GM23338 (cell line): ENCODE data around the gene ATP5MC2. TPM values are rescaled to one million over a fixed set of nuclear protein-coding genes. Genes with fewer than 3 reads are reported as not detected.

Experiments
- ATAC-seq: fragments of 200-7000 bp; cut with Tn5 transposase; 3 replicates; pipeline ENCODE4 v1.9.1; 2020
- DNase-seq: peaks from one replicate; pipeline ENCODE4 v3.0.0-alpha.2; 2015; ENCODE audit warnings: low spot score
- H2AFZ ChIP-seq: fragments of 200-600 bp; sonication (generic); 2 replicates; pipeline ENCODE4 v1.8.0; 2016; ENCODE audit warnings: antibody characterized with exemption, mild to moderate bottlenecking, moderate library complexity
- H3F3A ChIP-seq: fragments of 200-600 bp; sonication (generic); replicated peaks from 2 replicates; pipeline ENCODE4 v1.8.0; 2017; ENCODE audit warnings: antibody characterized with exemption, mixed run types, low read depth
- H3K27ac ChIP-seq: fragments of 200-600 bp; sonication (generic); 2 replicates; pipeline ENCODE4 v1.6.1; 2016; ENCODE audit warnings: low read depth
- H3K27me3 ChIP-seq: fragments of 200-600 bp; sonication (generic); 2 replicates; pipeline ENCODE4 v1.8.0; 2016; ENCODE audit warnings: mild to moderate bottlenecking, mixed run types, moderate library complexity; ENCODE audit not compliant: insufficient read depth
- H3K36me3 ChIP-seq: fragments of 200-600 bp; sonication (generic); 2 replicates; pipeline ENCODE4 v1.8.0; 2016; ENCODE audit warnings: mild to moderate bottlenecking; ENCODE audit not compliant: insufficient read depth
- H3K4me1 ChIP-seq: fragments of 200-600 bp; sonication (generic); 2 replicates; pipeline ENCODE4 v1.8.0; 2016; ENCODE audit warnings: mild to moderate bottlenecking, moderate library complexity; ENCODE audit not compliant: insufficient read depth
- H3K4me2 ChIP-seq: fragments of 200-600 bp; sonication (generic); 2 replicates; pipeline ENCODE4 v1.7.1; 2017; ENCODE audit warnings: mixed run types
- H3K4me3 ChIP-seq: fragments of 200-600 bp; sonication (generic); 2 replicates; pipeline ENCODE4 v1.6.1; 2016; ENCODE audit warnings: mixed run types
- H3K79me2 ChIP-seq: fragments of 200-600 bp; sonication (generic); replicated peaks from 2 replicates; pipeline ENCODE4 v1.8.0; 2017; ENCODE audit warnings: mild to moderate bottlenecking; ENCODE audit not compliant: insufficient read depth
- H3K9me2 ChIP-seq: fragments of 200-600 bp; sonication (generic); 2 replicates; pipeline ENCODE4 v1.8.0; 2017; ENCODE audit not compliant: insufficient read depth
- H4K20me1 ChIP-seq: fragments of 200-600 bp; sonication (generic); replicated peaks from 2 replicates; pipeline ENCODE4 v1.8.0; 2017; ENCODE audit warnings: mild to moderate bottlenecking; ENCODE audit not compliant: insufficient read depth
- H3K27ac Mint-ChIP-seq: 2 replicates; pipeline ENCODE4 v1.8.0; 2020; ENCODE audit warnings: inconsistent platforms, mild to moderate bottlenecking, moderate library complexity, mixed read lengths
- H3K27me3 Mint-ChIP-seq: 3 replicates; pipeline ENCODE4 v1.8.0; 2022; ENCODE audit warnings: low read depth, mild to moderate bottlenecking, moderate library complexity, mixed read lengths, inconsistent platforms; ENCODE audit not compliant: insufficient read depth, poor library complexity
- H3K36me3 Mint-ChIP-seq: 3 replicates; pipeline ENCODE4 v1.8.0; 2021; ENCODE audit warnings: low read depth, mild to moderate bottlenecking, inconsistent platforms, moderate library complexity, mixed read lengths
- H3K4me1 Mint-ChIP-seq: 3 replicates; pipeline ENCODE4 v1.8.0; 2020; ENCODE audit warnings: mild to moderate bottlenecking, inconsistent platforms, mixed read lengths
- H3K4me3 Mint-ChIP-seq: 3 replicates; pipeline ENCODE4 v1.8.0; 2021; ENCODE audit warnings: moderate library complexity, mild to moderate bottlenecking, inconsistent platforms, mixed read lengths
- H3K9me3 Mint-ChIP-seq: 3 replicates; pipeline ENCODE4 v1.8.0; 2020; ENCODE audit warnings: moderate library complexity, mild to moderate bottlenecking, inconsistent platforms, mixed read lengths
- CREB1 ChIP-seq: fragments of 250-450 bp; sonication (Bioruptor Pico); IDR thresholded peaks from 2 replicates; pipeline ENCODE4 v1.5.0; 2020; ENCODE audit warnings: low read depth, mild to moderate bottlenecking, moderate library complexity
- EZH2 ChIP-seq: fragments of 200-600 bp; sonication (generic); IDR thresholded peaks from one replicate; pipeline ENCODE4 v1.8.0; 2017; ENCODE audit warnings: antibody characterized with exemption, mild to moderate bottlenecking, low read depth; ENCODE audit not compliant: unreplicated experiment
- EZH2phosphoT487 ChIP-seq: fragments of 200-600 bp; sonication (generic); IDR thresholded peaks from one replicate; pipeline ENCODE4 v1.8.1; 2018; ENCODE audit warnings: antibody characterized with exemption; ENCODE audit not compliant: unreplicated experiment
- JUNB ChIP-seq: IDR thresholded peaks from one replicate; pipeline ENCODE4 v1.6.1; 2016; ENCODE audit warnings: antibody characterized with exemption; ENCODE audit not compliant: unreplicated experiment
- NANOG ChIP-seq: IDR thresholded peaks from 2 replicates; pipeline ENCODE4 v1.6.1; 2016; ENCODE audit warnings: antibody characterized with exemption, borderline replicate concordance
- POLR2AphosphoS5 ChIP-seq: IDR thresholded peaks from 2 replicates; pipeline ENCODE4 v1.6.1; 2016; ENCODE audit warnings: antibody characterized with exemption, low read depth
- STAT1 ChIP-seq: IDR thresholded peaks from one replicate; pipeline ENCODE4 v1.6.1; 2016; ENCODE audit warnings: antibody characterized with exemption; ENCODE audit not compliant: unreplicated experiment
- ZNF114 ChIP-seq: fragments of 250-450 bp; sonication (Bioruptor Pico); IDR thresholded peaks from 2 replicates; pipeline ENCODE4 v1.5.0; 2020; ENCODE audit warnings: mild to moderate bottlenecking, moderate library complexity
- ZNF331 ChIP-seq: fragments of 250-450 bp; sonication (Bioruptor Pico); IDR thresholded peaks from 2 replicates; pipeline ENCODE4 v1.5.0; 2020; ENCODE audit warnings: low read depth, mild to moderate bottlenecking, moderate library complexity
- polyA plus RNA-seq: library from polyadenylated mRNA; unstranded; fragments of >200 nt; fragmentation: Nextera tagmentation; extraction: Ambion mirVana; gene quantifications from 2 replicates; pipeline ENCODE4 v1.2.1, GENCODE V29; 2016
- total RNA-seq: library from RNA; depleted of rRNA; stranded (reverse); fragments of >200 nt; shearing (Covaris generic); gene quantifications from 2 replicates; pipeline ENCODE4 v1.2.3, GENCODE V29; 2014
- TF ChIP-seq, protein P1 (sequence below): fragments of 250-450 bp; sonication (Bioruptor Pico); IDR thresholded peaks from 2 replicates; pipeline ENCODE4 v1.5.0; 2020; ENCODE audit warnings: mild to moderate bottlenecking, moderate library complexity
- TF ChIP-seq, protein P2 (sequence below): IDR thresholded peaks from 2 replicates; pipeline ENCODE4 v1.6.1; 2016; ENCODE audit warnings: antibody characterized with exemption
- TF ChIP-seq, protein P3 (sequence below): IDR thresholded peaks from one replicate; pipeline ENCODE4 v1.6.1; 2018; ENCODE audit warnings: antibody characterized with exemption; ENCODE audit not compliant: unreplicated experiment
- TF ChIP-seq, protein P4 (sequence below), 2 experiments: fragments of 200-600 bp in 1 of 2; sonication (generic) in 1 of 2; conservative IDR thresholded peaks; 2 replicates each; pipeline versions ENCODE4 v1.5.1 to v1.6.1; 2016 to 2017; ENCODE audit warnings: antibody characterized with exemption in 2 of 2, low read depth in 2 of 2, mild to moderate bottlenecking in 2 of 2, moderate library complexity in 1 of 2

The ATP5MC2 gene
- total and polyA plus RNA-seq, 2 experiments from 2014 or later, result 362 to 821 TPM

DNA sequence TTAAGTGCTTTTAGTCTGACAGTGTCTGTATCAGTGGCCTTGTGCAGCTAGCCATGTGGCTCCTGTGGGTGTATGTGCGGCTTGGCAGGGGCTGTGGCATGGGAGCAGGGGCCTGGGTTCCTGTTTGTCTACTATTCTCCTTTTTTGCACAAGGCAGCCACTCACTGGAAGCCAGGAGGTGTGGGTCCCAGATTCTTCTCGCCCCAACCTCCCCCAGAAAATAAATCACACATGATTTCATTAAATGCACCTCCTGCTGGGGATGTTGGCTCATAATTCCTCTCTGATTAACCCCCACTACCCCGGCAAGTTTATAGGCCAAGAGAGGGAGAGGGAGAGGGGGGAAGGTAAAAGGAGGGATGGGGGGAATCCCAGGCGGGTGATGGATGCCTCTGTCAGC is 33.8 kb upstream of the ATP5MC2 start:
- no peak for ATAC-seq
- no peaks in the 10 kb centered on the region for H3K36me3 Mint-ChIP-seq
- no peak overlapping the region for H3K4me2 ChIP-seq

More for the DNA sequence above, 33.8 kb upstream of the ATP5MC2 start:
- Histone ChIP-seq H3F3A (no peaks in the 10 kb centered on the region), H3K27ac (no peak overlapping the region), H3K4me3 (no peak overlapping the region), H3K27me3 (peaks cover 9% of the 10 kb centered on the region; the same call in 1 of the 2 replicates), H3K4me1 (no peaks in the 10 kb centered on the region), H2AFZ (no peak overlapping the region), H3K79me2 (no peaks in the 10 kb centered on the region), H4K20me1 (no peaks in the 10 kb centered on the region), H3K9me2 (no peaks in the 10 kb centered on the region), H3K36me3 (no peaks in the 10 kb centered on the region)
- Mint-ChIP-seq H3K4me3 (no peak overlapping the region), H3K27me3 (peaks cover 10% of the 10 kb centered on the region), H3K4me1 (peaks cover 3% of the 10 kb centered on the region; the same call in 2 of the 3 replicates), H3K27ac (no peak overlapping the region), H3K9me3 (no peaks in the 10 kb centered on the region)
- no peak for DNase-seq
- no peak for TF ChIP-seq POLR2AphosphoS5
- TF ChIP-seq, protein P1, sequence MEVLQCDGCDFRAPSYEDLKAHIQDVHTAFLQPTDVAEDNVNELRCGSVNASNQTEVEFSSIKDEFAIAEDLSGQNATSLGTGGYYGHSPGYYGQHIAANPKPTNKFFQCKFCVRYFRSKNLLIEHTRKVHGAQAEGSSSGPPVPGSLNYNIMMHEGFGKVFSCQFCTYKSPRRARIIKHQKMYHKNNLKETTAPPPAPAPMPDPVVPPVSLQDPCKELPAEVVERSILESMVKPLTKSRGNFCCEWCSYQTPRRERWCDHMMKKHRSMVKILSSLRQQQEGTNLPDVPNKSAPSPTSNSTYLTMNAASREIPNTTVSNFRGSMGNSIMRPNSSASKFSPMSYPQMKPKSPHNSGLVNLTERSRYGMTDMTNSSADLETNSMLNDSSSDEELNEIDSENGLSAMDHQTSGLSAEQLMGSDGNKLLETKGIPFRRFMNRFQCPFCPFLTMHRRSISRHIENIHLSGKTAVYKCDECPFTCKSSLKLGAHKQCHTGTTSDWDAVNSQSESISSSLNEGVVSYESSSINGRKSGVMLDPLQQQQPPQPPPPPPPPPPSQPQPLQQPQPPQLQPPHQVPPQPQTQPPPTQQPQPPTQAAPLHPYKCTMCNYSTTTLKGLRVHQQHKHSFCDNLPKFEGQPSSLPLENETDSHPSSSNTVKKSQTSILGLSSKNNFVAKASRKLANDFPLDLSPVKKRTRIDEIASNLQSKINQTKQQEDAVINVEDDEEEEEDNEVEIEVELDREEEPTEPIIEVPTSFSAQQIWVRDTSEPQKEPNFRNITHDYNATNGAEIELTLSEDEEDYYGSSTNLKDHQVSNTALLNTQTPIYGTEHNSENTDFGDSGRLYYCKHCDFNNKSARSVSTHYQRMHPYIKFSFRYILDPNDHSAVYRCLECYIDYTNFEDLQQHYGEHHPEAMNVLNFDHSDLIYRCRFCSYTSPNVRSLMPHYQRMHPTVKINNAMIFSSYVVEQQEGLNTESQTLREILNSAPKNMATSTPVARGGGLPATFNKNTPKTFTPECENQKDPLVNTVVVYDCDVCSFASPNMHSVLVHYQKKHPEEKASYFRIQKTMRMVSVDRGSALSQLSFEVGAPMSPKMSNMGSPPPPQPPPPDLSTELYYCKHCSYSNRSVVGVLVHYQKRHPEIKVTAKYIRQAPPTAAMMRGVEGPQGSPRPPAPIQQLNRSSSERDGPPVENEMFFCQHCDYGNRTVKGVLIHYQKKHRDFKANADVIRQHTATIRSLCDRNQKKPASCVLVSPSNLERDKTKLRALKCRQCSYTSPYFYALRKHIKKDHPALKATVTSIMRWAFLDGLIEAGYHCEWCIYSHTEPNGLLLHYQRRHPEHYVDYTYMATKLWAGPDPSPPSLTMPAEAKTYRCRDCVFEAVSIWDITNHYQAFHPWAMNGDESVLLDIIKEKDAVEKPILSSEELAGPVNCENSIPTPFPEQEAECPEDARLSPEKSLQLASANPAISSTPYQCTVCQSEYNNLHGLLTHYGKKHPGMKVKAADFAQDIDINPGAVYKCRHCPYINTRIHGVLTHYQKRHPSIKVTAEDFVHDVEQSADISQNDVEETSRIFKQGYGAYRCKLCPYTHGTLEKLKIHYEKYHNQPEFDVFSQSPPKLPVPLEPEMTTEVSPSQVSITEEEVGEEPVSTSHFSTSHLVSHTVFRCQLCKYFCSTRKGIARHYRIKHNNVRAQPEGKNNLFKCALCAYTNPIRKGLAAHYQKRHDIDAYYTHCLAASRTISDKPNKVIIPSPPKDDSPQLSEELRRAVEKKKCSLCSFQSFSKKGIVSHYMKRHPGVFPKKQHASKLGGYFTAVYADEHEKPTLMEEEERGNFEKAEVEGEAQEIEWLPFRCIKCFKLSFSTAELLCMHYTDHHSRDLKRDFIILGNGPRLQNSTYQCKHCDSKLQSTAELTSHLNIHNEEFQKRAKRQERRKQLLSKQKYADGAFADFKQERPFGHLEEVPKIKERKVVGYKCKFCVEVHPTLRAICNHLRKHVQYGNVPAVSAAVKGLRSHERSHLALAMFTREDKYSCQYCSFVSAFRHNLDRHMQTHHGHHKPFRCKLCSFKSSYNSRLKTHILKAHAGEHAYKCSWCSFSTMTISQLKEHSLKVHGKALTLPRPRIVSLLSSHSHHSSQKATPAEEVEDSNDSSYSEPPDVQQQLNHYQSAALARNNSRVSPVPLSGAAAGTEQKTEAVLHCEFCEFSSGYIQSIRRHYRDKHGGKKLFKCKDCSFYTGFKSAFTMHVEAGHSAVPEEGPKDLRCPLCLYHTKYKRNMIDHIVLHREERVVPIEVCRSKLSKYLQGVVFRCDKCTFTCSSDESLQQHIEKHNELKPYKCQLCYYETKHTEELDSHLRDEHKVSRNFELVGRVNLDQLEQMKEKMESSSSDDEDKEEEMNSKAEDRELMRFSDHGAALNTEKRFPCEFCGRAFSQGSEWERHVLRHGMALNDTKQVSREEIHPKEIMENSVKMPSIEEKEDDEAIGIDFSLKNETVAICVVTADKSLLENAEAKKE, result no peak
- TF ChIP-seq CREB1, result no peak
- no peak for TF ChIP-seq STAT1
- TF ChIP-seq ZNF331 (CRISPR knock-in tag), result no peak
- no peak for TF ChIP-seq JUNB
- TF ChIP-seq, protein P2, sequence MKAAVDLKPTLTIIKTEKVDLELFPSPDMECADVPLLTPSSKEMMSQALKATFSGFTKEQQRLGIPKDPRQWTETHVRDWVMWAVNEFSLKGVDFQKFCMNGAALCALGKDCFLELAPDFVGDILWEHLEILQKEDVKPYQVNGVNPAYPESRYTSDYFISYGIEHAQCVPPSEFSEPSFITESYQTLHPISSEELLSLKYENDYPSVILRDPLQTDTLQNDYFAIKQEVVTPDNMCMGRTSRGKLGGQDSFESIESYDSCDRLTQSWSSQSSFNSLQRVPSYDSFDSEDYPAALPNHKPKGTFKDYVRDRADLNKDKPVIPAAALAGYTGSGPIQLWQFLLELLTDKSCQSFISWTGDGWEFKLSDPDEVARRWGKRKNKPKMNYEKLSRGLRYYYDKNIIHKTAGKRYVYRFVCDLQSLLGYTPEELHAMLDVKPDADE, result no peak
- TF ChIP-seq ZNF114 (CRISPR knock-in tag), result no peak
- TF ChIP-seq, protein P3, sequence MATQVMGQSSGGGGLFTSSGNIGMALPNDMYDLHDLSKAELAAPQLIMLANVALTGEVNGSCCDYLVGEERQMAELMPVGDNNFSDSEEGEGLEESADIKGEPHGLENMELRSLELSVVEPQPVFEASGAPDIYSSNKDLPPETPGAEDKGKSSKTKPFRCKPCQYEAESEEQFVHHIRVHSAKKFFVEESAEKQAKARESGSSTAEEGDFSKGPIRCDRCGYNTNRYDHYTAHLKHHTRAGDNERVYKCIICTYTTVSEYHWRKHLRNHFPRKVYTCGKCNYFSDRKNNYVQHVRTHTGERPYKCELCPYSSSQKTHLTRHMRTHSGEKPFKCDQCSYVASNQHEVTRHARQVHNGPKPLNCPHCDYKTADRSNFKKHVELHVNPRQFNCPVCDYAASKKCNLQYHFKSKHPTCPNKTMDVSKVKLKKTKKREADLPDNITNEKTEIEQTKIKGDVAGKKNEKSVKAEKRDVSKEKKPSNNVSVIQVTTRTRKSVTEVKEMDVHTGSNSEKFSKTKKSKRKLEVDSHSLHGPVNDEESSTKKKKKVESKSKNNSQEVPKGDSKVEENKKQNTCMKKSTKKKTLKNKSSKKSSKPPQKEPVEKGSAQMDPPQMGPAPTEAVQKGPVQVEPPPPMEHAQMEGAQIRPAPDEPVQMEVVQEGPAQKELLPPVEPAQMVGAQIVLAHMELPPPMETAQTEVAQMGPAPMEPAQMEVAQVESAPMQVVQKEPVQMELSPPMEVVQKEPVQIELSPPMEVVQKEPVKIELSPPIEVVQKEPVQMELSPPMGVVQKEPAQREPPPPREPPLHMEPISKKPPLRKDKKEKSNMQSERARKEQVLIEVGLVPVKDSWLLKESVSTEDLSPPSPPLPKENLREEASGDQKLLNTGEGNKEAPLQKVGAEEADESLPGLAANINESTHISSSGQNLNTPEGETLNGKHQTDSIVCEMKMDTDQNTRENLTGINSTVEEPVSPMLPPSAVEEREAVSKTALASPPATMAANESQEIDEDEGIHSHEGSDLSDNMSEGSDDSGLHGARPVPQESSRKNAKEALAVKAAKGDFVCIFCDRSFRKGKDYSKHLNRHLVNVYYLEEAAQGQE, result no peak
- TF ChIP-seq EZH2, result no peak
- TF ChIP-seq NANOG, result no peak
- TF ChIP-seq EZH2phosphoT487, result no peak
- TF ChIP-seq, protein P4, sequence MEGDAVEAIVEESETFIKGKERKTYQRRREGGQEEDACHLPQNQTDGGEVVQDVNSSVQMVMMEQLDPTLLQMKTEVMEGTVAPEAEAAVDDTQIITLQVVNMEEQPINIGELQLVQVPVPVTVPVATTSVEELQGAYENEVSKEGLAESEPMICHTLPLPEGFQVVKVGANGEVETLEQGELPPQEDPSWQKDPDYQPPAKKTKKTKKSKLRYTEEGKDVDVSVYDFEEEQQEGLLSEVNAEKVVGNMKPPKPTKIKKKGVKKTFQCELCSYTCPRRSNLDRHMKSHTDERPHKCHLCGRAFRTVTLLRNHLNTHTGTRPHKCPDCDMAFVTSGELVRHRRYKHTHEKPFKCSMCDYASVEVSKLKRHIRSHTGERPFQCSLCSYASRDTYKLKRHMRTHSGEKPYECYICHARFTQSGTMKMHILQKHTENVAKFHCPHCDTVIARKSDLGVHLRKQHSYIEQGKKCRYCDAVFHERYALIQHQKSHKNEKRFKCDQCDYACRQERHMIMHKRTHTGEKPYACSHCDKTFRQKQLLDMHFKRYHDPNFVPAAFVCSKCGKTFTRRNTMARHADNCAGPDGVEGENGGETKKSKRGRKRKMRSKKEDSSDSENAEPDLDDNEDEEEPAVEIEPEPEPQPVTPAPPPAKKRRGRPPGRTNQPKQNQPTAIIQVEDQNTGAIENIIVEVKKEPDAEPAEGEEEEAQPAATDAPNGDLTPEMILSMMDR (conservative IDR thresholded peaks at IDR 0.05; ENCODE audit: low read depth in 2 of 2), result no peak
